ENCODE results near the gene PRUNE2.

DNA sequence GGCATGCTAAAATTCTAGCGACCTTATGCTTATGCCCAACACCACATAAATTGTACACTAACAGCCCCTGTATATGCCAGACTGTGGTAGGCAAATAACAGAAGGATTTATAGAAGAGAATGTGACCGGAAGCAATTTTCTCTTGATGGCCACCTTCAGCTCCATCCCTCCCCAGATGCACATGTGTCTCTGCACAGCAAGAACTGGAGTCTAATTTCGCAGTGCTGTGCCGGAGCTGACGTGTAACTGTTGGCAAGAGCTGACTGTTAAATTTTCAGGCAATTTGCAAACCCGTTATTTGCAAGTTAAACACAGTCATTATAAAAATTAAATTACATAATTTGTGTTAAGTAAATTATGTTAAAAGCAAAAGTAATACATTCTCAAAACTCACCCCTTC is 93.3 kb downstream of the PRUNE2 start:
- TF ChIP-seq, protein P1, sequence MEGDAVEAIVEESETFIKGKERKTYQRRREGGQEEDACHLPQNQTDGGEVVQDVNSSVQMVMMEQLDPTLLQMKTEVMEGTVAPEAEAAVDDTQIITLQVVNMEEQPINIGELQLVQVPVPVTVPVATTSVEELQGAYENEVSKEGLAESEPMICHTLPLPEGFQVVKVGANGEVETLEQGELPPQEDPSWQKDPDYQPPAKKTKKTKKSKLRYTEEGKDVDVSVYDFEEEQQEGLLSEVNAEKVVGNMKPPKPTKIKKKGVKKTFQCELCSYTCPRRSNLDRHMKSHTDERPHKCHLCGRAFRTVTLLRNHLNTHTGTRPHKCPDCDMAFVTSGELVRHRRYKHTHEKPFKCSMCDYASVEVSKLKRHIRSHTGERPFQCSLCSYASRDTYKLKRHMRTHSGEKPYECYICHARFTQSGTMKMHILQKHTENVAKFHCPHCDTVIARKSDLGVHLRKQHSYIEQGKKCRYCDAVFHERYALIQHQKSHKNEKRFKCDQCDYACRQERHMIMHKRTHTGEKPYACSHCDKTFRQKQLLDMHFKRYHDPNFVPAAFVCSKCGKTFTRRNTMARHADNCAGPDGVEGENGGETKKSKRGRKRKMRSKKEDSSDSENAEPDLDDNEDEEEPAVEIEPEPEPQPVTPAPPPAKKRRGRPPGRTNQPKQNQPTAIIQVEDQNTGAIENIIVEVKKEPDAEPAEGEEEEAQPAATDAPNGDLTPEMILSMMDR (IDR thresholded peaks at IDR 0.05; ENCODE audit: insufficient read depth, low read length, poor library complexity, severe bottlenecking), result no peak
- no peak for TF ChIP-seq EZH2phosphoT487 (conservative IDR thresholded peaks at IDR 0.05; ENCODE audit: low read length)
